DND-41 (cell line): ENCODE results near the gene MCAT.

Source experiments
- ATAC-seq: fragments of 200-7000 bp; cut with Tn5 transposase; 3 replicates; pipeline ENCODE4 v1.9.1; 2021; ENCODE audit warnings: low read depth; ENCODE audit not compliant: insufficient read depth
- DNase-seq: peaks from one replicate; pipeline ENCODE4 v3.0.0-alpha.2; 2020
- H2AFZ ChIP-seq: 2 replicates; pipeline ENCODE4 v1.6.0; 2012; ENCODE audit warnings: low read depth, low read length
- H3K27ac ChIP-seq: 2 replicates; pipeline ENCODE4 v1.5.1; 2012; ENCODE audit warnings: low read length, inconsistent platforms
- H3K27me3 ChIP-seq: fragments of 200-600 bp; sonication (generic); 2 replicates; pipeline ENCODE4 v1.6.0; 2012; ENCODE audit warnings: low read length, mild to moderate bottlenecking, inconsistent platforms; ENCODE audit not compliant: insufficient read depth, poor library complexity
- H3K36me3 ChIP-seq: 2 replicates; pipeline ENCODE4 v1.5.1; 2012; ENCODE audit warnings: low read length, inconsistent platforms; ENCODE audit not compliant: insufficient read depth
- H3K4me1 ChIP-seq: 2 replicates; pipeline ENCODE4 v1.5.1; 2012; ENCODE audit warnings: mild to moderate bottlenecking, low read length; ENCODE audit not compliant: insufficient read depth
- H3K4me2 ChIP-seq: 2 replicates; pipeline ENCODE4 v1.6.0; 2012; ENCODE audit warnings: mild to moderate bottlenecking, moderate library complexity, low read length, inconsistent platforms; ENCODE audit not compliant: insufficient read depth
- H3K4me3 ChIP-seq, 2 experiments: fragments of 200-600 bp in 1 of 2; shearing (Covaris generic) in 1 of 2; 2 replicates each; pipeline ENCODE4 v1.5.1; 2012 to 2016; ENCODE audit warnings: inconsistent platforms in 2 of 2, low read length in 2 of 2, mild to moderate bottlenecking in 2 of 2, low read depth in 1 of 2, moderate library complexity in 1 of 2
- H3K79me2 ChIP-seq: 2 replicates; pipeline ENCODE4 v1.6.0; 2012; ENCODE audit warnings: low read length, inconsistent platforms; ENCODE audit not compliant: insufficient read depth
- H3K9ac ChIP-seq: 2 replicates; pipeline ENCODE4 v1.6.0; 2012; ENCODE audit warnings: low read depth, mild to moderate bottlenecking, inconsistent platforms, low read length, moderate library complexity
- H3K9me3 ChIP-seq: 2 replicates; pipeline ENCODE4 v1.5.1; 2012; ENCODE audit warnings: low read length, moderate library complexity, mild to moderate bottlenecking, inconsistent platforms; ENCODE audit not compliant: insufficient read depth, severe bottlenecking
- H4K20me1 ChIP-seq: 2 replicates; pipeline ENCODE4 v1.6.0; 2012; ENCODE audit warnings: low read length; ENCODE audit not compliant: insufficient read depth
- CTCF ChIP-seq: IDR thresholded peaks from 2 replicates; pipeline ENCODE4 v1.5.1; 2012; ENCODE audit warnings: borderline replicate concordance, low read length, moderate library complexity, mild to moderate bottlenecking; ENCODE audit not compliant: poor library complexity, severe bottlenecking; ENCODE audit errors: extremely low read depth
- EZH2 ChIP-seq: IDR thresholded peaks from 3 replicates; pipeline ENCODE4 v1.6.1; 2012; ENCODE audit warnings: borderline replicate concordance, low read depth, mild to moderate bottlenecking, moderate library complexity, low read length, inconsistent platforms; ENCODE audit not compliant: severe bottlenecking

MCAT gene

GRCh38 chr22:43118024-43118849, 25.0 kb downstream of the MCAT start:
- Histone ChIP-seq H3K4me1 (no peaks in the 10 kb centered on the region), H2AFZ (no peak overlapping the region), H3K4me2 (no peak overlapping the region), H3K9me3 (no peaks in the 10 kb centered on the region), H3K79me2 (no peaks in the 10 kb centered on the region), H3K27me3 (peaks cover 6% of the 10 kb centered on the region), H3K4me3 (no peak overlapping the region), H3K9ac (no peak overlapping the region), H3K27ac (no peak overlapping the region), H3K36me3 (no peaks in the 10 kb centered on the region), H4K20me1 (0 out of 2 replicates have a peak, but pooled peaks cover 5% of the 10 kb centered on the region)
- DNase-seq (no peak), ATAC-seq (no peak)
- TF ChIP-seq CTCF: no peak
- no peak for TF ChIP-seq EZH2

- H3K79me2 ChIP-seq: no peaks in the 10 kb centered on the region
- no peaks in the 10 kb centered on the region for H3K36me3 ChIP-seq
- no peaks in the 10 kb centered on the region for H3K4me1 ChIP-seq
- H3K4me2 ChIP-seq: no peak overlapping the region
- H2AFZ ChIP-seq: no peak overlapping the region
- TF ChIP-seq CTCF (no peak), EZH2 (no peak)
- no peaks in the 10 kb centered on the region for H3K9me3 ChIP-seq
- H3K4me3 ChIP-seq: no peak overlapping the region
- ATAC-seq (no peak), DNase-seq (no peak)
- peaks cover 5% of the 10 kb centered on the region; the same call in 1 of the 2 replicates for H4K20me1 ChIP-seq
- peaks cover 15% of the 10 kb centered on the region for H3K27me3 ChIP-seq
- no peak overlapping the region for H3K9ac ChIP-seq
- no peak overlapping the region for H3K27ac ChIP-seq
Measured at GRCh38 chr22:43116932-43117331, 26.3 kb downstream of the MCAT start.

GRCh38 chr22:43114958-43115357, 28.2 kb downstream of the MCAT start:
- Histone ChIP-seq H3K36me3 (no peaks in the 10 kb centered on the region), H3K9ac (no peak overlapping the region), H2AFZ (no peak overlapping the region), H4K20me1 (peaks cover 10% of the 10 kb centered on the region; the same call in 1 of the 2 replicates), H3K27ac (no peak overlapping the region), H3K79me2 (no peaks in the 10 kb centered on the region), H3K4me3 (no peak overlapping the region), H3K27me3 (peaks cover 35% of the 10 kb centered on the region), H3K9me3 (no peaks in the 10 kb centered on the region), H3K4me2 (no peak overlapping the region), H3K4me1 (peaks cover 10% of the 10 kb centered on the region)
- TF ChIP-seq CTCF: no peak
- TF ChIP-seq EZH2: no peak
- ATAC-seq (no peak), DNase-seq (no peak)
